ENCODE measurements around the gene PHACTR3. TPM values are rescaled to one million over a fixed set of nuclear protein-coding genes. Genes with fewer than 3 reads are reported as not detected.
A peak's percentile ranks its signal among the peaks of the same experiment; 100 is the strongest.

The PHACTR3 gene
- total and polyA plus RNA-seq, 4 donors = 0.14 to 0.42 (median 0.17) TPM

GRCh38 chr20:59800309-59800708 lies 196.0 kb downstream of the PHACTR3 start:
- no peak for DNase-seq (ENCODE audit: low spot score)
- Histone ChIP-seq H3K36me3 (ENCODE audit: control insufficient read depth in 4 of 4, insufficient read depth in 3 of 4, low read depth in 1 of 4, low read length in 3 of 4) (no peaks in the 10 kb centered on the region), H3K4me3 (ENCODE audit: low read depth in 1 of 3, low read length in 3 of 3) (no peak overlapping the region), H3K27me3 (ENCODE audit: control insufficient read depth in 4 of 4, insufficient read depth in 4 of 4, low read length in 3 of 4) (peaks cover 0 to 5% (median 0%) of the 10 kb centered on the region in 4 donors), H3K4me1 (ENCODE audit: control insufficient read depth in 4 of 4, insufficient read depth in 4 of 4, low read length in 3 of 4) (no peaks in the 10 kb centered on the region), H3K9ac (ENCODE audit: low read depth in 1 of 2, low read length in 2 of 2) (no peak overlapping the region), H3K27ac (ENCODE audit: low read depth in 1 of 2, low read length in 2 of 2) (no peak overlapping the region), H3K9me3 (ENCODE audit: control insufficient read depth in 4 of 4, low read length in 3 of 4) (peaks cover 0 to 24% (median 5%) of the 10 kb centered on the region in 4 donors)
- 24% methylated on average over 1 of the region's 1 CpG for WGBS
- no peak for TF ChIP-seq JUND (IDR thresholded peaks at IDR 0.05)
- TF ChIP-seq ATF3 (IDR thresholded peaks at IDR 0.05) = no peak
- TF ChIP-seq FOXA2 (IDR thresholded peaks at IDR 0.05) = no peak
- TF ChIP-seq HNF4A (conservative IDR thresholded peaks at IDR 0.05) = no peak
- TF ChIP-seq ZBTB33 (IDR thresholded peaks at IDR 0.05) = no peak
- no peak for TF ChIP-seq YY1 (IDR thresholded peaks at IDR 0.05)
- no peak for TF ChIP-seq HNF4G (IDR thresholded peaks at IDR 0.05)
- TF ChIP-seq GABPA (IDR thresholded peaks at IDR 0.05 in 1 of 2, conservative IDR thresholded peaks at IDR 0.05 in 1 of 2) = no peak
- no peak for TF ChIP-seq TAF1 (conservative IDR thresholded peaks at IDR 0.05)

- Histone ChIP-seq H3K4me1 (ENCODE audit: control insufficient read depth in 4 of 4, insufficient read depth in 4 of 4, low read length in 3 of 4) (no peaks in the 10 kb centered on the region), H3K9me3 (ENCODE audit: control insufficient read depth in 4 of 4, low read length in 3 of 4) (peaks cover 0 to 16% (median 5%) of the 10 kb centered on the region in 4 donors), H3K9ac (ENCODE audit: low read depth in 1 of 2, low read length in 2 of 2) (no peak overlapping the region), H3K27me3 (ENCODE audit: control insufficient read depth in 4 of 4, insufficient read depth in 4 of 4, low read length in 3 of 4) (peaks cover 0 to 5% (median 0%) of the 10 kb centered on the region in 4 donors), H3K27ac (ENCODE audit: low read depth in 1 of 2, low read length in 2 of 2) (no peak overlapping the region), H3K36me3 (ENCODE audit: control insufficient read depth in 4 of 4, insufficient read depth in 3 of 4, low read depth in 1 of 4, low read length in 3 of 4) (no peaks in the 10 kb centered on the region), H3K4me3 (ENCODE audit: low read depth in 1 of 3, low read length in 3 of 3) (no peak overlapping the region)
- WGBS = 68% methylated on average over 4 of the region's 4 CpGs
- TF ChIP-seq FOXA2 (IDR thresholded peaks at IDR 0.05) (no peak), YY1 (IDR thresholded peaks at IDR 0.05) (no peak), JUND (IDR thresholded peaks at IDR 0.05) (no peak), HNF4G (IDR thresholded peaks at IDR 0.05) (no peak), FOXA1 (IDR thresholded peaks at IDR 0.05) (no peak), EGR1 (IDR thresholded peaks at IDR 0.05; ENCODE audit: low read depth in 2 of 2) (no peak), HNF4A (conservative IDR thresholded peaks at IDR 0.05) (no peak), CTCF (IDR thresholded peaks at IDR 0.05; ENCODE audit: low read depth, low read length, missing input control) (no peak), MAX (IDR thresholded peaks at IDR 0.05) (no peak), TAF1 (conservative IDR thresholded peaks at IDR 0.05) (no peak), ATF3 (IDR thresholded peaks at IDR 0.05) (no peak), NR2F2 (IDR thresholded peaks at IDR 0.05) (no peak), SP1 (IDR thresholded peaks at IDR 0.05) (no peak)
- peak; percentile 3 for DNase-seq (ENCODE audit: low spot score)
Observed at GRCh38 chr20:59802018-59802417, 197.7 kb downstream of the PHACTR3 start.

All from liver (tissue), 9 donors.